Chondrocyte (in vitro differentiated cells): ENCODE measurements around the gene PTPRG. TPM values are rescaled to one million over a fixed set of nuclear protein-coding genes. Genes with fewer than 3 reads are reported as not detected.

Source experiments
- DNase-seq: peaks from one replicate; pipeline ENCODE4 v3.0.0; 2021; ENCODE audit warnings: mixed read lengths, low spot score
- H3K27ac Mint-ChIP-seq: one replicate; pipeline ENCODE4 v1.8.0; 2021; ENCODE audit warnings: mild to moderate bottlenecking, moderate library complexity, mixed read lengths; ENCODE audit not compliant: unreplicated experiment
- H3K27me3 Mint-ChIP-seq: 2 replicates; pipeline ENCODE4 v1.8.0; 2021; ENCODE audit warnings: low read depth, mixed read lengths
- H3K36me3 Mint-ChIP-seq: 2 replicates; pipeline ENCODE4 v1.8.0; 2021; ENCODE audit warnings: low read depth, mixed read lengths
- H3K4me1 Mint-ChIP-seq: 2 replicates; pipeline ENCODE4 v1.8.0; 2021; ENCODE audit warnings: low read depth, mild to moderate bottlenecking, mixed read lengths
- H3K4me3 Mint-ChIP-seq: one replicate; pipeline ENCODE4 v1.8.0; 2021; ENCODE audit warnings: mild to moderate bottlenecking, moderate library complexity, mixed read lengths; ENCODE audit not compliant: unreplicated experiment
- H3K9me3 Mint-ChIP-seq: 2 replicates; pipeline ENCODE4 v1.8.0; 2021; ENCODE audit warnings: low read depth, mixed read lengths
- CTCF ChIP-seq: fragments of 200-600 bp; sonication (generic); IDR thresholded peaks from 2 replicates; pipeline ENCODE4 v1.5.0; 2021; ENCODE audit warnings: antibody characterized with exemption, mild to moderate bottlenecking, moderate library complexity
- total RNA-seq: library from RNA; stranded (reverse); gene quantifications from 3 replicates; pipeline ENCODE4 v1.2.1, GENCODE V29; 2021

PTPRG gene
- total RNA-seq, 1 donor from 2014 or later: 45.5 TPM

- Mint-ChIP-seq H3K4me1 (no peaks in the 10 kb centered on the region), H3K4me3 (no peak overlapping the region), H3K27me3 (no peaks in the 10 kb centered on the region), H3K36me3 (peaks cover 2% of the 10 kb centered on the region), H3K27ac (no peak overlapping the region), H3K9me3 (peaks cover 5% of the 10 kb centered on the region)
- no peak for TF ChIP-seq CTCF
- DNase-seq: no peak
Observed at GRCh38 chr3:62127116-62127515, 565.7 kb downstream of the PTPRG start.

- TF ChIP-seq CTCF: no peak
- H3K36me3 Mint-ChIP-seq: peaks cover 2% of the 10 kb centered on the region
Observed at GRCh38 chr3:62128051-62128450, 566.7 kb downstream of the PTPRG start.

GRCh38 chr3:62128681-62129080, 567.3 kb downstream of the PTPRG start:
- Mint-ChIP-seq H3K4me3 (no peak overlapping the region), H3K27ac (no peak overlapping the region), H3K36me3 (no peaks in the 10 kb centered on the region), H3K9me3 (no peaks in the 10 kb centered on the region), H3K4me1 (no peaks in the 10 kb centered on the region), H3K27me3 (no peaks in the 10 kb centered on the region)
- TF ChIP-seq CTCF: no peak
- no peak for DNase-seq

More at GRCh38 chr3:62128051-62128450, 566.7 kb downstream of the PTPRG start:
- Mint-ChIP-seq H3K27me3 (no peaks in the 10 kb centered on the region), H3K4me3 (no peak overlapping the region), H3K4me1 (no peaks in the 10 kb centered on the region), H3K9me3 (peaks cover 2% of the 10 kb centered on the region), H3K27ac (no peak overlapping the region)
- DNase-seq: no peak

GRCh38 chr3:62131050-62131449, 569.7 kb downstream of the PTPRG start:
- Mint-ChIP-seq H3K27ac (no peak overlapping the region), H3K36me3 (peaks cover 1% of the 10 kb centered on the region), H3K9me3 (no peaks in the 10 kb centered on the region), H3K4me1 (peaks cover 10% of the 10 kb centered on the region), H3K4me3 (no peak overlapping the region), H3K27me3 (no peaks in the 10 kb centered on the region)
- no peak for TF ChIP-seq CTCF
- DNase-seq: no peak

- peak; percentile 83 for TF ChIP-seq CTCF
- H3K4me1 Mint-ChIP-seq: peaks cover 10% of the 10 kb centered on the region
- H3K4me3 Mint-ChIP-seq: no peak overlapping the region
- DNase-seq: no peak
- no peaks in the 10 kb centered on the region for H3K9me3 Mint-ChIP-seq
- no peak overlapping the region for H3K27ac Mint-ChIP-seq
- peaks cover 4% of the 10 kb centered on the region for H3K36me3 Mint-ChIP-seq
- no peaks in the 10 kb centered on the region for H3K27me3 Mint-ChIP-seq
Observed at GRCh38 chr3:62131620-62132019, 570.2 kb downstream of the PTPRG start.
